Dedifferentiated amniotic fluid mesenchymal stem cell (primary cell): ENCODE results near the gene BACH2.

Experiments used
- DNase-seq: peaks from one replicate; pipeline ENCODE4 v3.0.0-alpha.2; 2016; ENCODE audit errors: extremely low spot score

Gene BACH2

GRCh38 chr6:90238496-90239266 is 58.0 kb downstream of the BACH2 start:
- DNase-seq, result no peak

DNA sequence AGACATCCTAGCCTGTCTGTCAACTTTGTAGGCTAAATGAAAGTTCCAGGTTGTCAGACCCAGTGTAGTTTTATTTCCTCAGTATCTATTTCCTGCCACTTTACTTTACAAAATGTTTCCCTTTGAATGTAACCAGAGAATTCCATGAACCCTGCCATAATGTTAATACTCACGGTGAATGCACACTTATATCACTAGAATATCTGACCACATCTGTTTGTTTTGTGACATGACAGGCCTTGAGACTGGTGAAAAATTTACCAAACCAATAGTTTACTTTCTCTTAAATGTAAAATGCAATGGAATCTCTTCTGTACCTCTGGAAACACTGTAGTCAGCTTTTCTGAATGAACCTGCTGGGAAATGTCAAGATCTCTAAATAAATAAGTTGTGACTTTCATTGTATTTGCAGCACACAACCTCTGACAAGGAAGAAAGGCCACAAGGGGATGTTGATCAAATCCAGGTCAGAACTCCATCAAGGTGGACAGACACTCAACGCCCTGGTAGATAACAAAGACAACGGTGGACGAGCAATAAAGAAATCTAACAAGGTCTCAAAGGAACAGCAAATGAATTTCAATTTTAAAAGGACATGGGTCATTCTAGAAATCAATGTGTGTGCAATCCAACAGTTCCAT is 59.2 kb downstream of the BACH2 start:
- no peak for DNase-seq

DNA sequence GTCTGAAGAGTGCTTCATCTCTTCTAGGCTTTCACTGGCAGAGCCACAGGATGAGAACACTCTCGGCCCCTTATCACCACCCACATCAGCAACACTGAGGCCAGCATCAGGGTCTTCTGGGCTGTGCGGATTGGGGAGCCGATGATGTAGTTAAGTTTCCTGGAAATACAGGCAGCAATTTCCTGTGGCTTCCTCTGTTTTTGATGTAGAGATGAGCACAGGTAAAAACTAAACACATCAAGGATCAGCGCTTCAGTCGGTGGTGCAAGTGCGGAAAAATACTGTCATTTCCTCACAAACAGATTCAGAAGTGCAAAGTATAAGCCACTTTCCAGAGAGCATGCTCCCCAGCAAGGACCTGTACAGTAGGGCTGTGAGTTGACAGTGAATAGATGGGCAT is 62.6 kb downstream of the BACH2 start:
- DNase-seq, result no peak

GRCh38 chr6:90233213-90233612 is 63.4 kb downstream of the BACH2 start:
- DNase-seq, result no peak

GRCh38 chr6:90231798-90232197 is 64.8 kb downstream of the BACH2 start:
- DNase-seq, result no peak

DNA sequence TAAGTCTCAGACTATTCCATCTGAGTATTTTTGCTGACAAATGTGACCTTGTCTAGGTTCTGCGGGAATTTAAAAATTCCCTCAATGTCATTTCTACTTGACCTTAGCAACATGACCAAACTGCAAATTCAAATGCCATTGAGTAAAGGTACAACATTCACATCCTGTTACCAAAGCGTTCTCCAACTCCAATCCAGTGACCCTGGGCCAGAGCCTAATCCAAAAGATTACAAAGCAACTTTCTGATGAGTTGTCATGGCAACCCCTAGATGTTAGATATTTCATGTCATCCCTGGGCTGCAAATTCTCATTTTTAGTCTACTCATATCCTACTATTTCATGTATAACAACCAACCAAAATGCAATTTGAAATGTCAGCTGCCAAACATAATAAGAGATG is 65.3 kb downstream of the BACH2 start:
- no peak for DNase-seq

GRCh38 chr6:90230548-90231215 is 66.0 kb downstream of the BACH2 start:
- no peak for DNase-seq

- no peak for DNase-seq
Measured at GRCh38 chr6:90229331-90230010, 67.2 kb downstream of the BACH2 start.

DNA sequence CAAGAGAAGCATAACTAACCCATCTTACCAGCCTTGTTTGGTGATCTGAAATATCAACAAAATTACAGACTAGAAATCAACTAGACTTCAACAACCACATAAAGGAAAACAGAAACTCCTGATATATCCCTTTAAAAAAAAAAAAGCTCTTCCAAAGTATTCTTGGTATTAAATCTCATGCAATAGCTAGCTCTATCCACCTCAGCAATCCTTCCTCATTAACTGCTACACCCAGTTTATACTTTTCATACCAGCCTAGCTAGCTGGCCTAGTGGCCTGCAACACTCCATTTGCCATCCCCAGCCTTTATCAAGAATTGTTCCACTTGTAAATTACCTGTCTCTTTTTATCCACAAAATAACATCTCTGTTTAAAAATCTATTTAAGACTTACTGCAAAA is 69.0 kb downstream of the BACH2 start:
- no peak for DNase-seq

GRCh38 chr6:90227213-90227612 is 69.4 kb downstream of the BACH2 start:
- no peak for DNase-seq

DNA sequence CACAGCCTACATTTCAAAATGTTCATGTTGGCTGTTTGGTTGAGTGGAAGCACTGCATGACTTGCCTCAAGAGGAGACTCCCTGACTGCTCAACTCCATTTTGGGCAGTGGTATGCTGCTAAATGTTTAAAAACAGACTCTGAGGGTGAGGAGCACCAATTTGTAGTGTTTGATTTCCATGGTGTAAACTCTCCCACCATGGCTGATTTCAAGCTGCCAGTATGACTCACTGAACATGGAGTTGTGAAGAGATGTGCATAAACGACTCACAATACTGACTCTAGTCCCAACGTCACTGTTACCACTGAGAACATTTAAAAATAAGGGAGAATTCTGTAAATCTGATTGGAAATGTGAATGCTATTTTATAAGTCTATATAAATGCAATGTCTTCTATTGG is 70.4 kb downstream of the BACH2 start:
- DNase-seq, result no peak

GRCh38 chr6:90224196-90224595 is 72.4 kb downstream of the BACH2 start:
- no peak for DNase-seq

DNA sequence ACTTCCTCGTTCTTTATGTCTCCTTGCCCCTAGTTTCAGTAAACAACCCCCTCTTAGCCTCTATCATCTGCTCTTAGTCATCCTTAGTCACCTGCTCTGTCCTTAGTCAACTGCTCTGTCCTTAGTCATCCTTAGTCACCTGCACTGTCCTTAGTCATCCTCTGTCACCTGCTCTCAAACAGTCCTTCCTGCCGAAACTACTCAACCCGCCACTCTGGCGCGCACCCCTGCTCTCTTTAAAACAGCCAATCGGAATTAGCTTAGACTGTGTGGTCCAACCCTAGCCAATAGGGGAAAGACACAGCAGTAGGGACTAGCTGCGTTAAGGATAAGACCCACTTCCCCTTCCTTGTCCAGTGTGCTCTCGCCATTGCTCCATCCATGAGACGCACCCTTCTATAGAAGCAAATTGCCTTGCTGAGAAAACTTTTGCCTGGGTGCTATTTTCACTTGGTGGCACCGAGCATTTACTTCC is 73.9 kb downstream of the BACH2 start:
- no peak for DNase-seq

DNA sequence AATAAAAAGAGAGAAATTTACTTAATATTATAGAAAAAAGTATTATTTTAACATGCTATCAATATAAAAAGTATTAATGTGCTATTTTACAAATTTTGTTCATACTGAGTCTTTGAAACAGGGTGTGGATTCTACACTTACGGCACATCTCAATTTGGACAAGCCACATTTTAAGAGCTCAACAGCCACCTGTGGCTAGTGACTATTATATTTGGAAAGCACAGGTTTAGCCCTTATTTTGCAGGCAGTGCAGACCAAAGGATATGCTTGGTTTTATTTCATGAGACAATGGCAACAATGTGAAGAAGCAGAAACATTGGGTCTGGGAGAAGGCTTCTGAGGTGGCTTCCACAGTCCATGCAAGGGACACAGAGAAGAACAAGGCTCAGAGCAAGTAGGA is 74.6 kb downstream of the BACH2 start:
- no peak for DNase-seq

DNA sequence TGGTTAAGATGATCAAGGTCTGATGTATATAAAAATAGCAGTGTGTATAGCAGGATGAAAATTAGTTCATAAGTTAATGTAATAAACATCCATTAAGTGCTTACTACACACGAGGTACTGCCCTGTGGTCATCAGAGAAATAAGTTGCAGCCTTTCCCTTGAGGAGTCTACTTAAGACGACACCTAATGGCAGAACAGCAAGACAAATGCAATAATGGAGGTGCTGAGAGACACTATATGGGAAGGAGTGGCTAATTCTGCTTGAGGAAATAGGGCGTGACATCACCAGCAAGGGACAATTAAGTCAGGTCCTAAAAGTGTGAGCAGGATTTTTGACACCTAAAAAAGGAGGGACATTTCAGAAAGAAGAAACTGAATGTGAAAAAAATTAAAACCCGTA is 75.2 kb downstream of the BACH2 start:
- DNase-seq, result no peak

DNA sequence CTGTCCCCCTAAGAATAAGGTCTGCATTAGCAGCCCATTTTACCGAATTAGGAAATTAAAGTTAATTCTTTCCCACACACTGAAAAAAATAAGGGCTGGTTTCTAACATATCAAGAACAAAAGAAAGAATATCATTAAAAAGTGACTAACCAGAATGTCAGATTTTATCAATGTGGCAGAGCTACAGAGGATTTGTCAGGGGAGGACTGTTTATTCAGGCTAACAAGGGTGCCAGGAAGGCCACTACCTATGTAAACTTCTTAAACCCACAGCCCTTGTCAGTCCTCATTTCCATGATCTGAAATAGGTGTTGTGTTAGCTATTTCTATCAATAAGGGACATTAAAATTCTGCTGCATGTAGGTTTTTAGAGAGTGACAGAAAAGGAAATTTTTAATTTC is 76.4 kb downstream of the BACH2 start:
- DNase-seq, result no peak

DNA sequence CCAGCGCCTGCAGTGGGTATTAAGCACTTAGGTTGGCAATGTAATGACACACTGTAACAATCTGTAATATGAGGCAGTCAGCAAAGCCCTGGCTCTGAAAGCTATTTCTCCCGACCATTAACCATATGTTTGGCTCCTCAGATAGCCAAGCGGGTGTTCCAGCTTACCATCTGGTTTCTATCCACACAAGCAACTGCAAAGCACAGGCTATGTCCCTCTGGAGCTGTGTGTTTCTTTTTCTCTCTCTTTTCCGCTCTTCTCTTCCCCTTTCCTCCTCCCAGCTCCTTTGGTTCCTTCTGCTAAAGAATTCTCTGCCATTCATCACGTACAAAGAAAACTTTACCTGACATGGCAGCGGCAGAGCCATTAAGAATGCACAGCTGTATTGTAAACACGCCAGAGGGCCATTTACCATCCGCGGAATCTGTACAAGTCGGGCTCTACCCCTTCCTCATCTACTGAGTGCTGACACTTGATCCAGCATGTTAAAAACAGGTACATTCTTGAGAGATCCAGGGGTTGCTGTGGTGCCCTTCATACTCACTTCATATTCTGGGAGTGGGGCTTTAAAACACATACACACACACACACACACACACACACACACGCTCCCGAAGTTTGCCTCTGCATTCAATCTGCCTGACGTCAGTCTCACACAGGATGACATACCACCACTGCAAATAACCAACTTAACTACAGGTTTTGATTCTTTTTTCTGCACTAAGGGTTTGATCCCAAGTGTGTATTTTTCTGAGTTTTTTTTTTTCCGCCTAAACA is 77.2 kb downstream of the BACH2 start:
- DNase-seq, result peak; percentile 87

GRCh38 chr6:90218959-90219208 is 77.8 kb downstream of the BACH2 start:
- no peak for DNase-seq

- peak; percentile 43 for DNase-seq
Measured at GRCh38 chr6:90217506-90218127, 79.0 kb downstream of the BACH2 start.

- DNase-seq, result no peak
Measured at GRCh38 chr6:90216072-90216977, 80.3 kb downstream of the BACH2 start.
